GM19463 (cell line): ENCODE results near the gene SPINT2.
"Not testable (repeated sequence)": the region's sequence is repeated elsewhere in the genome, so short reads cannot be mapped to it uniquely, and the experiment has no call there.

Experiments used
- ATAC-seq: cut with Tn5 transposase; IDR thresholded peaks from one replicate; pipeline ENCODE4 v1.9.1; 2021; ENCODE audit warnings: mild to moderate bottlenecking, moderate library complexity; ENCODE audit not compliant: unreplicated experiment

The SPINT2 gene

GRCh38 chr19:38234615-38235014 is 29.8 kb upstream of the SPINT2 start:
- no peak for ATAC-seq

- no peak for ATAC-seq
These were observed 24.6 kb upstream of the SPINT2 start for GRCh38 chr19:38239816-38240215.

- no peak for ATAC-seq
These were observed 21.1 kb upstream of the SPINT2 start for GRCh38 chr19:38243279-38243673.

GRCh38 chr19:38245826-38246498 is 18.4 kb upstream of the SPINT2 start:
- ATAC-seq = no peak

GRCh38 chr19:38247126-38247525 is 17.2 kb upstream of the SPINT2 start:
- ATAC-seq = no peak

GRCh38 chr19:38247734-38248268 is 16.6 kb upstream of the SPINT2 start:
- ATAC-seq = no peak

- ATAC-seq = no peak
These were observed 16.0 kb upstream of the SPINT2 start for GRCh38 chr19:38248421-38248820.

- ATAC-seq = no peak
These were observed 13.9 kb upstream of the SPINT2 start for GRCh38 chr19:38250428-38250820.

- no peak for ATAC-seq
These were observed 13.4 kb upstream of the SPINT2 start for GRCh38 chr19:38250821-38251563.

GRCh38 chr19:38251564-38252051 is 12.8 kb upstream of the SPINT2 start:
- no peak for ATAC-seq

- no peak for ATAC-seq
These were observed 12.0 kb upstream of the SPINT2 start for GRCh38 chr19:38252385-38252784.

GRCh38 chr19:38252941-38253691 is 11.3 kb upstream of the SPINT2 start:
- no peak for ATAC-seq

- no peak for ATAC-seq
These were observed 10.6 kb upstream of the SPINT2 start for GRCh38 chr19:38253788-38254187.

GRCh38 chr19:38255383-38256014 is 8.9 kb upstream of the SPINT2 start:
- ATAC-seq = no peak

GRCh38 chr19:38261942-38262341 is 2.4 kb upstream of the SPINT2 start:
- not testable (repeated sequence) for ATAC-seq

GRCh38 chr19:38262585-38263268 is 1.6 kb upstream of the SPINT2 start:
- no peak for ATAC-seq

GRCh38 chr19:38263689-38264485 is 486 bp upstream of the SPINT2 start:
- no peak for ATAC-seq

GRCh38 chr19:38265213-38265861 is 964 bp downstream of the SPINT2 start:
- no peak for ATAC-seq

GRCh38 chr19:38265921-38266429 is 1.6 kb downstream of the SPINT2 start:
- ATAC-seq = no peak
